ENCODE results near the gene DGLUCY.
"Not testable (repeated sequence)": the region's sequence is repeated elsewhere in the genome, so short reads cannot be mapped to it uniquely, and the experiment has no call there.

Gene DGLUCY
- 25.2 to 109 (median 80.5) reads per million in 18 experiments for total RNA-seq

- peak; percentile 77 to 87 for DNase-seq
Measured at GRCh38 chr14:91113829-91114078, at the start of gene DGLUCY. TSS of gene DGLUCY (plus strand) at chr14:91114073. CDS start at chr14:91160295, 46,222 bp downstream.

GRCh38 chr14:91065266-91065665 lies 48.6 kb upstream of the DGLUCY start:
- DNase-seq, result no peak

GRCh38 chr14:91067186-91067585 lies 46.7 kb upstream of the DGLUCY start:
- no peak for DNase-seq

- no peak for DNase-seq
Measured at GRCh38 chr14:91068642-91069041, 45.2 kb upstream of the DGLUCY start.

GRCh38 chr14:91070572-91070971 lies 43.3 kb upstream of the DGLUCY start:
- DNase-seq, result no peak

- DNase-seq, result no peak
Measured at GRCh38 chr14:91075553-91075952, 38.3 kb upstream of the DGLUCY start.

GRCh38 chr14:91078095-91078737 lies 35.7 kb upstream of the DGLUCY start:
- no peak for DNase-seq

- no peak for DNase-seq
Measured at GRCh38 chr14:91080071-91080470, 33.8 kb upstream of the DGLUCY start.

GRCh38 chr14:91082282-91082681 lies 31.6 kb upstream of the DGLUCY start:
- no peak for DNase-seq

- no peak for DNase-seq
Measured at GRCh38 chr14:91084516-91084915, 29.4 kb upstream of the DGLUCY start.

- DNase-seq, result not testable (repeated sequence)
Measured at GRCh38 chr14:91087470-91087869, 26.4 kb upstream of the DGLUCY start.

- no peak for DNase-seq
Measured at GRCh38 chr14:91088585-91089235, 25.2 kb upstream of the DGLUCY start.

GRCh38 chr14:91089958-91090535 lies 23.8 kb upstream of the DGLUCY start:
- DNase-seq, result no peak

GRCh38 chr14:91090743-91091142 lies 23.1 kb upstream of the DGLUCY start:
- DNase-seq, result no peak

- DNase-seq, result no peak
Measured at GRCh38 chr14:91092073-91092472, 21.8 kb upstream of the DGLUCY start.

- DNase-seq, result not testable (repeated sequence)
Measured at GRCh38 chr14:91093743-91094472, 20.0 kb upstream of the DGLUCY start.

- no peak for DNase-seq
Measured at GRCh38 chr14:91094772-91095171, 19.1 kb upstream of the DGLUCY start.

GRCh38 chr14:91095178-91095577 lies 18.7 kb upstream of the DGLUCY start:
- no peak for DNase-seq

GRCh38 chr14:91097657-91098056 lies 16.2 kb upstream of the DGLUCY start:
- not testable (repeated sequence) for DNase-seq

- DNase-seq, result no peak
Measured at GRCh38 chr14:91098591-91098990, 15.3 kb upstream of the DGLUCY start.

- DNase-seq, result no peak
Measured at GRCh38 chr14:91100102-91100501, 13.8 kb upstream of the DGLUCY start.

GRCh38 chr14:91103116-91103515 lies 10.8 kb upstream of the DGLUCY start:
- DNase-seq, result no peak

GRCh38 chr14:91108941-91109611 lies 4.8 kb upstream of the DGLUCY start:
- DNase-seq, result peak; percentile 45 to 46
